D341Med (cell line): ENCODE measurements around the gene CDK5.
"Not testable (repeated sequence)": the region's sequence is repeated elsewhere in the genome, so short reads cannot be mapped to it uniquely, and the experiment has no call there.

Experiments
- DNase-seq: peaks from one replicate; pipeline ENCODE4 v3.0.0; 2012; ENCODE audit warnings: low spot score

CDK5 gene

GRCh38 chr7:151056666-151057505 lies 811 bp downstream of the CDK5 start:
- DNase-seq = no peak

GRCh38 chr7:151056283-151056665 lies 1.4 kb downstream of the CDK5 start:
- DNase-seq = no peak

- no peak for DNase-seq
Observed at GRCh38 chr7:151053751-151054150, 3.9 kb downstream of the CDK5 start.

- no peak for DNase-seq
Observed at GRCh38 chr7:151053096-151053495, 4.6 kb downstream of the CDK5 start.

GRCh38 chr7:151051108-151051507 lies 6.6 kb downstream of the CDK5 start:
- no peak for DNase-seq

GRCh38 chr7:151048911-151049463 lies 8.7 kb downstream of the CDK5 start:
- no peak for DNase-seq

GRCh38 chr7:151047976-151048815 lies 9.5 kb downstream of the CDK5 start, which contains the start of gene ASIC3:
TSS of gene ASIC3 (plus strand) at chr7:151048531. CDS start at chr7:151048886, 355 bp downstream.
- no peak for DNase-seq

GRCh38 chr7:151046603-151047573 lies 10.8 kb downstream of the CDK5 start:
- DNase-seq = no peak

GRCh38 chr7:151045967-151046366 lies 11.7 kb downstream of the CDK5 start:
- no peak for DNase-seq

- peak; percentile 78 for DNase-seq
Observed at GRCh38 chr7:151045262-151045661, 12.4 kb downstream of the CDK5 start.

GRCh38 chr7:151043959-151044358 lies 13.7 kb downstream of the CDK5 start:
- no peak for DNase-seq

GRCh38 chr7:151043449-151043848 lies 14.2 kb downstream of the CDK5 start:
- not testable (repeated sequence) for DNase-seq

- no peak for DNase-seq
Observed at GRCh38 chr7:151040616-151041375, 16.9 kb downstream of the CDK5 start.

GRCh38 chr7:151039850-151040548 lies 17.7 kb downstream of the CDK5 start:
- DNase-seq = no peak

- no peak for DNase-seq
Observed at GRCh38 chr7:151038951-151039849, 18.5 kb downstream of the CDK5 start.

- no peak for DNase-seq
Observed at GRCh38 chr7:151035902-151036301, 21.8 kb downstream of the CDK5 start.

- no peak for DNase-seq
Observed at GRCh38 chr7:151035026-151035717, 22.5 kb downstream of the CDK5 start.

GRCh38 chr7:151034312-151035025 lies 23.2 kb downstream of the CDK5 start:
- DNase-seq = no peak
